Measurements from ENCODE around the gene IL1RAP. TPM values are rescaled to one million over a fixed set of nuclear protein-coding genes. Genes with fewer than 3 reads are reported as not detected.
"Not testable (repeated sequence)": the region's sequence is repeated elsewhere in the genome, so short reads cannot be mapped to it uniquely, and the experiment has no call there.

IL1RAP gene
- total and polyA plus RNA-seq, 7 experiments from 2014 or later, result 5.9 to 29.0 (median 12.1) TPM

DNA sequence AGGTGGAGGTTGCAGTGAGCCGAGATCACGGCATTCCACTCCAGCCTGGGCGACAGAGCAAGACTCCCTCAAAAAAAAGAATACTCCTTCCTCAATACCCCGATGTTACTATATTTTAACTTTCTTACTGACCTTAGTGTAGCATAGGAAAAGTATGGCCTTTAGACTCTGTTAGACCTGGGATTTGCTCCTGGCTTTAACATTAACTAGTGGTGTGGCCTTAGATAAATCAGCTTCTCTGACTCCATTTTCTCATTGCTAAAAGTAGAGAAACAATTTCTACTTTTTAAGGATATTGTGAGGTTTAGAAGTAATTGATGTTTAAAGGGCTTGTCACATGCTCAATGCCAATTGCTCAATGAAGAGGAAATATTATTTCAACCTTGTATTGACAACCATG is 7.6 kb upstream of the IL1RAP start:
- Mint-ChIP-seq H3K27me3 (peaks cover 0 to 19% (median 12%) of the 10 kb centered on the region in 5 donors), H3K9me3 (no peaks in the 10 kb centered on the region), H3K4me1 (peaks cover 0 to 2% (median 0%) of the 10 kb centered on the region in 7 donors), H3K27ac (no peak overlapping the region), H3K36me3 (no peaks in the 10 kb centered on the region), H3K4me3 (no peak overlapping the region)
- Histone ChIP-seq H3K4me1 (ENCODE audit: control insufficient read depth in 2 of 2, insufficient read depth in 2 of 2, low read length in 2 of 2) (no peaks in the 10 kb centered on the region), H3K27me3 (ENCODE audit: control insufficient read depth in 2 of 2, insufficient read depth in 2 of 2, low read length in 2 of 2) (no peaks in the 10 kb centered on the region), H3K36me3 (ENCODE audit: control insufficient read depth in 2 of 3, insufficient read depth in 3 of 3, low read length in 3 of 3) (no peaks in the 10 kb centered on the region), H3K4me3 (ENCODE audit: low read length) (no peak overlapping the region), H3K9me3 (ENCODE audit: control insufficient read depth in 2 of 3, low read length in 3 of 3) (no peaks in the 10 kb centered on the region), H3K27ac (ENCODE audit: low read depth, low read length) (no peak overlapping the region)
- intact Hi-C loops (cut with micrococcal nuclease), result no loop called here
- ChIA-PET POLR2A (no interaction called here), CTCF (no interaction called here)
- ATAC-seq (no peak), DNase-seq (no peak)

DNA sequence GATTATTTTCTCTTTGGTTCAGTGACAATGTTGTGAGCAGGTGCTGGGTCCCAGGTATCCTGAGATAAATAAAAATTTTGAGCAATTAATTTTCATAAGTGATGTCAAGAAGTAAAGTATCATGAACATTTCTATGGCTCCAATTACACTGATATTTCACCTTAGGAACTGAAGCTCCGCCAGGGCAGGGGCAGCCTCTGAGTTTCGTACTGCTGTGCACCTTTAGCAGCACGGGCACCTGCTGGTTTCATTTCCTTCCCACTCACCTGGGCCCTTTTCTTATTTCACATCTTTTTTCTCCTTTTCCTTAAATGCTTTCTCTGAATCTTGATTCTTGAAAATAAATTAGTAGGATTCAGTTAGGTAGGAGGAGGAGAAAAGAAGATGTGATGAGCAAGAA is 1.2 kb upstream of the IL1RAP start:
- intact Hi-C loops (cut with micrococcal nuclease), result loop anchor here (1.0 to 10.0 kb wide), 6 partner anchors 88 to 1378 kb away; partner anchors contain the start of gene CLDN1 (in 1 of the 2)
- H3K27me3 Mint-ChIP-seq, result peaks cover 0 to 4% (median 0%) of the 10 kb centered on the region in 5 donors
- CTCF ChIA-PET, result interaction anchor here (1.0 kb wide), 1 partner anchor 22 kb away, joined by 3 read pairs; no protein-coding TSS in a partner anchor

DNA sequence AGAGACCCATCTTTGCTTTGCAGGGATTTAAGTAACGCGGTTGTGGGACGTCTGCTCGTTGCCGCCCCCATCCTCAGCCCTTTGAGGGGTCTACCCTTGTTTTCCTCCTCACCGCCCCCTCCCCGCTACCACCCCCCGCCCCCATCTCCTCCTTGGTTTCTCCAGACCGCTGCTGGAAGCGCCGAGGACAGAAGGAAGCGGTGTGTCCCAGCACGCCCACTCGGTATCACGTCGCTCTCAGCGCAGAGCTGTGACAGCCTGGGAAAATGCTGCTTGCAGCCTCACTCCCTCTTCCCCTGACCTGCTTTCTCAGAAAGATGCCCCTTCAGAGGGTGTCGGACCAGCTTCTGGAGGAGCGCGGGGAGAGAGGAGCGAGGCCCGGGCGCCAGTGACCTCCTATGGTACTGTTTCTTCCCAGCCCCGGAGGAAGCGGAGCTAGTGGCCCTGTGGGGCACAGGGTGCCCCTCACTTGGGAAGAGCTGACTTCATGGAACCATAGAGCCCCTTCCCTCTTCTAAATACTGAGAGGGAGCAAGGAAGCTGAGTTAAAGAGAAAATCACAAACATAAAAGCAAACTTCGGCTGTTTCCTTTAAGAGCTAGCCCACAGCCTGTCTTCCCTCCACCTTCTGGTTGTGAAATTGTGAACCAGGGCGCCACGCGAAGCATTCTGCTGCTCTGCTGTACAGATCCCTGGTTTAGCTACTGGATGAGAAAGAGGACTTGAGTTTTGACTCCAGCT is 698 bp downstream of the IL1RAP start:
- H3K4me1 Mint-ChIP-seq, result peaks cover 18 to 37% (median 26%) of the 10 kb centered on the region in 7 donors
- H3K4me3 Mint-ChIP-seq, result peak overlapping the region; percentile 85 to 97 (median 92)
- no peaks in the 10 kb centered on the region for H3K9me3 ChIP-seq (ENCODE audit: control insufficient read depth in 2 of 3, low read length in 3 of 3)
- peaks cover 0 to 5% (median 0%) of the 10 kb centered on the region in 11 donors for H3K9me3 Mint-ChIP-seq
- peaks cover 0 to 23% (median 5%) of the 10 kb centered on the region in 5 donors for H3K36me3 Mint-ChIP-seq
- ChIA-PET POLR2A (interaction anchor here (0.6 to 1.7 kb wide), 3 partner anchors 12 to 70 kb away, joined by 3 to 6 read pairs (median 5); no protein-coding TSS in a partner anchor), CTCF (interaction anchor here (0.5 to 0.8 kb wide), 2 partner anchors 91 to 1561 kb away, joined by 4 read pairs; no protein-coding TSS in a partner anchor)
- intact Hi-C loops (cut with micrococcal nuclease), result loop anchor here (1.0 to 10.0 kb wide), 11 partner anchors 9 to 1380 kb away; partner anchors contain the start of gene CLDN1 (in 1 of the 2)
- peaks cover 0 to 4% (median 0%) of the 10 kb centered on the region in 3 experiments for H3K36me3 ChIP-seq (ENCODE audit: control insufficient read depth in 2 of 3, insufficient read depth in 3 of 3, low read length in 3 of 3)
- DNase-seq, result peak; percentile 17 to 46 (median 33)
- no peak for ATAC-seq
- H3K4me3 ChIP-seq (ENCODE audit: low read length), result peak overlapping the region; percentile 93
- H3K4me1 ChIP-seq (ENCODE audit: control insufficient read depth in 2 of 2, insufficient read depth in 2 of 2, low read length in 2 of 2), result peaks cover 11 to 15% of the 10 kb centered on the region in 2 donors
- H3K27ac Mint-ChIP-seq, result peak overlapping the region in 7 of 9 donors; percentile 78 to 92 (median 91)
- H3K27me3 Mint-ChIP-seq, result peaks cover 0 to 2% (median 0%) of the 10 kb centered on the region in 5 donors
- H3K27me3 ChIP-seq (ENCODE audit: control insufficient read depth in 2 of 2, insufficient read depth in 2 of 2, low read length in 2 of 2), result no peaks in the 10 kb centered on the region
- H3K27ac ChIP-seq (ENCODE audit: low read depth, low read length), result peak overlapping the region; percentile 77

More for the DNA sequence above, 1.2 kb upstream of the IL1RAP start:
- no peak for ATAC-seq
- Mint-ChIP-seq H3K9me3 (peaks cover 0 to 1% (median 0%) of the 10 kb centered on the region in 11 donors), H3K4me1 (peaks cover 18 to 35% (median 25%) of the 10 kb centered on the region in 7 donors), H3K4me3 (peak overlapping the region; percentile 85 to 98 (median 92)), H3K36me3 (peaks cover 0 to 9% (median 0%) of the 10 kb centered on the region in 5 donors), H3K27ac (peak overlapping the region in 7 of 9 donors; percentile 86 to 98 (median 96))
- Histone ChIP-seq H3K4me1 (ENCODE audit: control insufficient read depth in 2 of 2, insufficient read depth in 2 of 2, low read length in 2 of 2) (peaks cover 11 to 15% of the 10 kb centered on the region in 2 donors), H3K4me3 (ENCODE audit: low read length) (peak overlapping the region; percentile 93), H3K27me3 (ENCODE audit: control insufficient read depth in 2 of 2, insufficient read depth in 2 of 2, low read length in 2 of 2) (no peaks in the 10 kb centered on the region), H3K36me3 (ENCODE audit: control insufficient read depth in 2 of 3, insufficient read depth in 3 of 3, low read length in 3 of 3) (peaks cover 0 to 4% (median 0%) of the 10 kb centered on the region in 3 experiments), H3K9me3 (ENCODE audit: control insufficient read depth in 2 of 3, low read length in 3 of 3) (no peaks in the 10 kb centered on the region), H3K27ac (ENCODE audit: low read depth, low read length) (peak overlapping the region; percentile 77)
- POLR2A ChIA-PET, result interaction anchor here (1.0 to 1.5 kb wide), 4 partner anchors 8 to 74 kb away, joined by 3 to 5 read pairs (median 4); no protein-coding TSS in a partner anchor
- DNase-seq, result no peak

DNA sequence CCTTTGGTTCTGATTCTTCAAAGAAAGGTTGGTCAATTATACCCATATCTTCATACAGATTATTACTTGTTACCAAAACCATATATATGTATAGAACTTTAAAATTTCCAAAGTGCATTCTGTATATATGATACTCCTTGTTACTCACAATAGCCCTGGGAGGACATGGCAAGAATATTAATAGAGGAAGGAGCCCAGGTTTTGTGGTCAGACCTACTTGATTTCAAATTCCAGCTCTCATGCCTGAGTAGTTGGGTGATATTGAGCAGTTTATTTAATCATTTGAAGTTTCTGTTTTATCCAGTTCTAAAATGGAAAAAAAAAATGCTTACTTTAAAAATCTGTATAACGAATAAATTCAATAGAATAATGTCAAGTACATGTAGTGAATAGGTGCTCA is 2.5 kb downstream of the IL1RAP start:
- Histone ChIP-seq H3K4me3 (ENCODE audit: low read length) (no peak overlapping the region), H3K27me3 (ENCODE audit: control insufficient read depth in 2 of 2, insufficient read depth in 2 of 2, low read length in 2 of 2) (no peaks in the 10 kb centered on the region), H3K9me3 (ENCODE audit: control insufficient read depth in 2 of 3, low read length in 3 of 3) (no peaks in the 10 kb centered on the region), H3K27ac (ENCODE audit: low read depth, low read length) (no peak overlapping the region), H3K36me3 (ENCODE audit: control insufficient read depth in 2 of 3, insufficient read depth in 3 of 3, low read length in 3 of 3) (peaks cover 0 to 4% (median 0%) of the 10 kb centered on the region in 3 experiments), H3K4me1 (ENCODE audit: control insufficient read depth in 2 of 2, insufficient read depth in 2 of 2, low read length in 2 of 2) (peaks cover 11 to 15% of the 10 kb centered on the region in 2 donors)
- H3K36me3 Mint-ChIP-seq, result peaks cover 0 to 24% (median 5%) of the 10 kb centered on the region in 5 donors
- no peaks in the 10 kb centered on the region for H3K27me3 Mint-ChIP-seq
- ATAC-seq (no peak), DNase-seq (no peak)
- ChIA-PET POLR2A (no interaction called here), CTCF (no interaction called here)
- peak overlapping the region in 1 of 9 donors; percentile 92 for H3K27ac Mint-ChIP-seq
- H3K4me3 Mint-ChIP-seq, result peak overlapping the region in 2 of 10 donors; percentile 49 to 85
- intact Hi-C loops (cut with micrococcal nuclease), result loop anchor here in 1 of 2 donors (10.0 kb wide), 1 partner anchor 1382 kb away; no protein-coding TSS in a partner anchor
- H3K9me3 Mint-ChIP-seq, result peaks cover 0 to 5% (median 0%) of the 10 kb centered on the region in 11 donors
- H3K4me1 Mint-ChIP-seq, result peaks cover 18 to 37% (median 26%) of the 10 kb centered on the region in 7 donors

DNA sequence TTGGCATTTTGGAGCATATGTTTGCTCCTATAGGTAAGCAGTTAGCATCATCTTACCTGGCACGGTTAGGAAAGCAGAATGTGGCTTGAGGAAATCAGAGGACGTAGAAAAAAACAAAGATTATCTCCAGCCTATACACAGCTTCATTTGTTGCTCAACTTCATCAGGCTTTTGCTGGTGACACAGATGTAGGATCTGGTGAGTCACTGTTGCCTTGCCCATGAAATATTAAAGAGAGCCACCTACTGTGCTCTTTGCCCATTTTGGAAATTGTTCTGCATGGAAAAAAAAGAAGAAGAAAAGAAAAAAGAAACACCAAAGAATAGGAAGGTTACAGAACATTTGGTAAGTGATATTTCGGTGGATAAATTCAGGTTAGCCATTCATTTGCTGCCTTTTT is 3.8 kb downstream of the IL1RAP start:
- Mint-ChIP-seq H3K4me1 (peaks cover 18 to 39% (median 30%) of the 10 kb centered on the region in 7 donors), H3K36me3 (peaks cover 0 to 29% (median 11%) of the 10 kb centered on the region in 5 donors), H3K4me3 (no peak overlapping the region), H3K27ac (peak overlapping the region in 1 of 9 donors; percentile 22), H3K9me3 (peaks cover 0 to 5% (median 0%) of the 10 kb centered on the region in 11 donors), H3K27me3 (no peaks in the 10 kb centered on the region)
- H3K4me3 ChIP-seq (ENCODE audit: low read length), result no peak overlapping the region
- H3K9me3 ChIP-seq (ENCODE audit: control insufficient read depth in 2 of 3, low read length in 3 of 3), result no peaks in the 10 kb centered on the region
- no peaks in the 10 kb centered on the region for H3K27me3 ChIP-seq (ENCODE audit: control insufficient read depth in 2 of 2, insufficient read depth in 2 of 2, low read length in 2 of 2)
- H3K36me3 ChIP-seq (ENCODE audit: control insufficient read depth in 2 of 3, insufficient read depth in 3 of 3, low read length in 3 of 3), result peaks cover 0 to 4% (median 0%) of the 10 kb centered on the region in 3 experiments
- ChIA-PET CTCF (no interaction called here), POLR2A (no interaction called here)
- DNase-seq (no peak), ATAC-seq (no peak)
- intact Hi-C loops (cut with micrococcal nuclease), result loop anchor here in 1 of 2 donors (10.0 kb wide), 1 partner anchor 1383 kb away; no protein-coding TSS in a partner anchor
- peaks cover 9 to 12% of the 10 kb centered on the region in 2 donors for H3K4me1 ChIP-seq (ENCODE audit: control insufficient read depth in 2 of 2, insufficient read depth in 2 of 2, low read length in 2 of 2)
- no peak overlapping the region for H3K27ac ChIP-seq (ENCODE audit: low read depth, low read length)

DNA sequence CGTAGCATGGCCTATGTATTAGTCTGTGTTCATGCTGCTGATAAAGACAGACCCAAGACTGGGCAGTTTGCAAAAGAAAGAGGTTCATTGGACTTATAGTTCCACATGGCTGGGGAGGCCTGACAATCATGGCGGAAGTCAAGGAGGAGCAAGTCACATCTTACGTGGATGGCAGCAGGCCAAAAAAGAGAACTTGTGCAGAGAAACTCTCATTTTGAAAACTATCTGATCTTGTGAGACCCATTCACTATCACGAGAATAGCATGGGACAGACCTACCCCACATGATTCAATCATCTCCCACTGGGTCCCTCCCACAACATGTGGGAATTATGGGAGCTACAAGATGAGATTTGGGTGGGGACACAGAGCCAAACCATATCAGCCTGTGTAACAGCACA is 4.6 kb downstream of the IL1RAP start:
- H3K4me3 Mint-ChIP-seq; H3K4me1 ChIP-seq (ENCODE audit: control insufficient read depth in 2 of 2, insufficient read depth in 2 of 2, low read length in 2 of 2); H3K9me3 Mint-ChIP-seq; ATAC-seq; DNase-seq; H3K27me3 ChIP-seq (ENCODE audit: control insufficient read depth in 2 of 2, insufficient read depth in 2 of 2, low read length in 2 of 2); H3K27ac ChIP-seq (ENCODE audit: low read depth, low read length); H3K4me3 ChIP-seq (ENCODE audit: low read length); H3K27me3 Mint-ChIP-seq; H3K9me3 ChIP-seq (ENCODE audit: control insufficient read depth in 2 of 3, low read length in 3 of 3); H3K36me3 ChIP-seq (ENCODE audit: control insufficient read depth in 2 of 3, insufficient read depth in 3 of 3, low read length in 3 of 3); H3K27ac Mint-ChIP-seq; POLR2A ChIA-PET; CTCF ChIA-PET: not testable (repeated sequence)
- intact Hi-C loops (cut with micrococcal nuclease), result loop anchor here in 1 of 2 donors (10.0 kb wide), 1 partner anchor 1384 kb away; no protein-coding TSS in a partner anchor
- peaks cover 0 to 35% (median 11%) of the 10 kb centered on the region in 5 donors for H3K36me3 Mint-ChIP-seq
- peaks cover 14 to 32% (median 30%) of the 10 kb centered on the region in 7 donors for H3K4me1 Mint-ChIP-seq

Data from naive thymus-derived CD4-positive, alpha-beta T cell (primary cell).